HG03064 (cell line): ENCODE data around the gene RESF1.

Experiments
- ATAC-seq: cut with Tn5 transposase; IDR thresholded peaks from one replicate; pipeline ENCODE4 v1.9.1; 2021; ENCODE audit warnings: low read depth; ENCODE audit not compliant: unreplicated experiment

RESF1 gene

DNA sequence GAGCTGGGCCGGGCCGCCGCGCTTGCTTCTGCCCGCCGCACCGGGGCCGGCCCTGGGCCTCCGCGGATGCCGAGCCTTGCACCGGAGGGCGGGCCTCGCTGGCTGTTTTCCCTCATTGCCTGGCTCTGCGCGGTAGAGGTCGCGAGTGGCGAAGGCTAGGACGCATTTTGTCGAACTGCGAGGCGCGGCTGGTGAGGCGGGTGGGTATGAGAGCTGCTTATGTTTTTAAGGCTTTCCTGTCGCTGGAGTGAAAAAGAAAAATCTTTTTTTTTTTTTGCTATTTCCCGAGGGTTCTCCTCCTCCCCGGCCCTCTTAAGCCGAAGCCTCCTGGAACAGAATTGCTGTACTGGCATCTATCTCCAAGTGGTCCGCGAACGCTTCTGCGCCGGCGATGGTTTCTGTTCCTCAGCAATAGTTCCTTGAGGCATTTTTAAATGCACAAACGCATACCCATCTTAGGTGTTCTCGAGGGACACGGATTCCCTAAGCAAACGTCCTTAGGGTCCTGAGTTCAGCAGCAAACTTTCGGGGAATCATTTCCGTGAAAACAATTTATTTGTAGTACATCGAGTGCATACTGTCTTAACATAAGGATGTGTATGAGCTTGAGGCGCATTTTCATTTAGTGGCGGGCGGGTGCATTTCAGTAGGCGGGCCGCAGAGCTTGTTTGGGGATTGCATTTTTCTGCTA lies 631 bp downstream of the RESF1 start:
- peak; percentile 43 for ATAC-seq

DNA sequence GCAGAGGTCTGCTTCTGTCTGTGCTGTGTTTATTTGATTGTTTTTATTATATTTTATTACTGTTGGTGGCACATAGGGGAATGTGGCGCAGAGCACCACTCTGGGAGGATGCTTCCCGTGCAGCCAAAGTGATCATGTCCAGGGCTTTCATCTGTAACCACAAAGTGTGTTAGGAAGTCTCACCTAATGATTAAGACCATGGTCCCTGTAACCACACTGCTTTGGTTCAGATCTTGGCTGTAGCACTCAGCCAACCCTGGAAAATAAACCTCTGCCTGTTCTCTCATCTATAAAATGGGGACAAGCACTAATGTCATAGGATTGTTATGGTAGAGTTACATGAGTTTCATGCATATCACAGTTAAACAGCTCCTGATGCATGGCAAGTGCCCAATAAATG lies 1.9 kb downstream of the RESF1 start:
- no peak for ATAC-seq

DNA sequence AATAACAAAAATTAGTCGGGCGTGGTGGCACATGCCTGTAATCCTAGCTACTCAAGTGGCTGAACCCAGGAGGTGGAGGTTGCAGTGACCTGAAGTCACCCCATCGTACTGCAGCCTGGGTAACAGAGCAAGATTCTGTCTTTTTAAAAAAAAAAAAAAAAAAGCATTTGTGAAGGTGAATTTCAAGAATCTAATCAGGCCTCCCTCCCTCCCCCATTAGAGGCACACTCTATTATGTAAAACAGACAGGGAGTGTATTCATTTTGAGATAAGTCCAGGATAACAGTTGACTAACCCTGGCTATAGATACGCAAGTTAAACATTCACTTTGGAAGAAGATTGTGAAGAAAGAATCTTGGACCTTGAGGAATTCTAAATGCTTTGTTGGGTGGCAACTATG lies 2.9 kb downstream of the RESF1 start:
- ATAC-seq: no peak

DNA sequence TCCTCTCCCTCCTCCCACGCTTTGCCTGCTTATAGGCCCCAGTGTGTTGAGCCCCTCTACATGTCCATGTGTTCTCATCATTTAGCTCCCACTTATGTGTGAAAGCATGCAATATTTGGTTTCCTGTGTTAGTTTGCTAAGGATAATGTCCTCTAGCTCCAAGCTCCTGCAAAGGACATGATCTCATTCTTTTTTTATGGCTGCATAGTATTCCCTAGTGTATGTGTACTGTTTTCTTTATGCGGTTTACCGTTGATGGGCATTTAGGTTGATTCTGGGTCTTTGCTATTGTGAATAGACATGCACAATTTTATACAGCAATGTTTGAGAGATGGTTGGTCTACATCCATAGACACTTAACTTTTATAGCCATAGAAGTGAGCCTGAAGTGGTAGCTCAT lies 5.1 kb downstream of the RESF1 start:
- no peak for ATAC-seq

DNA sequence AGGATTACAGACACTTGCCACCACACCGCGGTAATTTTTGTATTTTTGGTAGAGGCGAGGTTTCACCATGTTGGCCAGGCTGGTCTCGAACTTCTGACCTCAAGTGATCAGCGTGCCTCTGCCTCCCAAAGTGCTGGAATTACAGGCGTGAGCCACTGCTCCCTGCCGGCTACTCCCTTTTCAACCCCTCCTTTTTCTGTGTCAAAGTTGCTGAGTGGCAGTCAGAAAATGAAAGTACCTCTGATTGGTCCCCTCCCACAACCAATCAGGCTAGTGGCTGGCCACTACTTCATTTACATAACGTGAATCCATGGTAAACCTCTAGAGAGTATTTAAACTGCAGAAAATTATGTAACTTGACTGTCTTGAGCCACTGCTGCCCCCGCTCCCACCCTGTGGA lies 5.9 kb downstream of the RESF1 start:
- ATAC-seq: no peak

DNA sequence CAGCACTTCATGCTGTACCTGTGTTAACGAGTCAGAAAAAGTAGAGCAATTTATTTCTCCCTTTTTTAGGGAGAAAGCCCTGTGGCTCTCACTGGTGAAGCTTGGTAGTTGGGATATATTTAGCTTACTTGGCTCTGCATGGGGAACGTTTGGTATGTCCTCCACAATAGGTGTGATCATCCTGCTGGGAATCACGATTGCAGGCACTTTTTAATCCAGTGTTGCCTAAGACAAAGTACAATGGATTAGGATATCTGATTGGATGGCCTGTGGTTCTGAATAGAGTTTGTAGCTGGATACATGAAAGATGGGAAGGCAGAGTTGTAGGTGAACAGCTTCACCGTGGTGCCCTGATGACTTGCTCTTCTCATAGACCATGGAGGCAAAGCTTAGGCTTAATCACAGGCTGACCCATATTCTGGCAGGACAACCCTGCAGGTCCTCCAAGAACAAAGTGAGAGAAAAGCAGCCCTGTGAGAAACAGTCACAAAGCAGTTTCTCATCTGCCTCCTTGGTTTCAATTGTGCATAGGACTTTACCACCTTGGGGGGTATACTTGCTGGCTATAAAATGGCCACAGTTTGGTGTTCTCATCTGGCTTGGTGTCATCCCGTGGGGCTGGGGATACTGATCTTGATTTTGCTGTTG lies 7.5 kb downstream of the RESF1 start:
- no peak for ATAC-seq

DNA sequence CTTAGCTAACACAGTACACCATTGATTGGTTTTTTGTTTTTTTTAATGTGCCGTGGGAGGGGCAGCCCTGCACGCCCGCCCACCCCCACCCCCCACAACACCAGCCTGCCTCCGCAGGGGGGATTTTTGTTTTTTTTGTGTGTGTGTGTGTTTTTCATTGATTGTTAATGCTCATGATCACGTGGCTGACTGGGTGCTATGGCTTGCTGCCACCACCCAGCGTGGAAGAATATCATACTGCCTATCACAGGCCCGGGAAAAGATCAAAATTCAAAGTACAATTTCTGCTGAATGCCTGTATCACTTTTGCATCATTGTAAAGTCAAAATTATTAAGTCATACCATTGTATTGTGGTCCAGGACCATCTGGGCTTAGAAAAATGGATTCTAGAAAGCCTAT lies 8.3 kb downstream of the RESF1 start:
- no peak for ATAC-seq

DNA sequence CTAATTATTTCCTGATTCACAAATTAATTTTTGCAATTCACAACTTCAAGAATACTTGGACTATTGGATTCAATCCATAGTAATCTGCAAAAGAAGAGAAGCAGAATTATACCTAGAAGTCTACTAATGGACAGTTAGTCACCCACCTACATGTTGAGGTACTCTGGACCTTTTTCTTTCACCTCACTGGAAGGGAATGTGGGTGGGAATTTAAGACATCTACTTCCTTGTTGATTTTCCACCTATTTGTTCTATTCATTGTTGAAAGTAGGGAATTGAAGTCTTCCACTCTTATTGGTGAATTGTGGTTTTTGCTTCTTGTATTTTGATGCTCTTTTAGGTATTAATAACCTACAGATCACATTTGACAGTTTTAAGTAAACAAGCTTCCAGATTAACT lies 11.0 kb downstream of the RESF1 start:
- ATAC-seq: no peak

DNA sequence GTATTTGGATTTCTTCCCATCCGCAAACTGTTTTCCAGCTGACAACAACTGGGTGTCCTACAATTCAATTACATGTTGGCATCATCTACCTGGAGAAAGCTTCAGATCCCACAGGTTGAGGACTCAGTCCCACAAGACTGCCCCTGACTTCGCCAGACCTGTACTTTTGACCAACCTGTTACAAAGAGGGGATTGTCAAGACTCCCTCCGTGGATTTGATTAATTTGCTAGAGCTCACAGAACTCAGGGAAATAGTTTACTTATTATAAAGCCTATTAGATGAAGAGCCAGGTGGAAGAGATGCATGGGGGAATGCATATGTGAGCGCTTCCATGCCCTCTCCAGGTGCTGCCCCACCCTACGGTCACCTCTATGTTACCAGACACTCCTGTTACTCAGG lies 14.6 kb downstream of the RESF1 start:
- no peak for ATAC-seq

DNA sequence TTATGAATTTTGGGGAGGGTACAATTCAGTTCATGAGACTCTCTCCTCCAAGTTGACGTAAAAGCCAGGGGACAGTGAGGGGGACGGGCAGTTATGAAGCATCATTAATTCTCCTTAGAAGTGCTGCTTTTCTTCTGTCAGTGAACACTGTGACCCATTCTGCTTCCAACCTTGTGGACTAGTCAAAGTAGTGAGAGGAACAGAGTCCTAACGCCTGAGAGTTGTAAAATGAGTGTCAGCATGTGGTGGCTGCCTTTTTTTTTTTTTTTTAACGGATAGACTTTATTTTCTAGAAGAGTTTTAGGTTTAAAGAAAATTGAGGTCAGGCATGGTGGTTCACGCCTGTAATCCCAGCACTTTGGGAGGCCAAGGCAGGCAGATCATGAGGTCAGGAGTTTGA lies 15.5 kb downstream of the RESF1 start:
- no peak for ATAC-seq

DNA sequence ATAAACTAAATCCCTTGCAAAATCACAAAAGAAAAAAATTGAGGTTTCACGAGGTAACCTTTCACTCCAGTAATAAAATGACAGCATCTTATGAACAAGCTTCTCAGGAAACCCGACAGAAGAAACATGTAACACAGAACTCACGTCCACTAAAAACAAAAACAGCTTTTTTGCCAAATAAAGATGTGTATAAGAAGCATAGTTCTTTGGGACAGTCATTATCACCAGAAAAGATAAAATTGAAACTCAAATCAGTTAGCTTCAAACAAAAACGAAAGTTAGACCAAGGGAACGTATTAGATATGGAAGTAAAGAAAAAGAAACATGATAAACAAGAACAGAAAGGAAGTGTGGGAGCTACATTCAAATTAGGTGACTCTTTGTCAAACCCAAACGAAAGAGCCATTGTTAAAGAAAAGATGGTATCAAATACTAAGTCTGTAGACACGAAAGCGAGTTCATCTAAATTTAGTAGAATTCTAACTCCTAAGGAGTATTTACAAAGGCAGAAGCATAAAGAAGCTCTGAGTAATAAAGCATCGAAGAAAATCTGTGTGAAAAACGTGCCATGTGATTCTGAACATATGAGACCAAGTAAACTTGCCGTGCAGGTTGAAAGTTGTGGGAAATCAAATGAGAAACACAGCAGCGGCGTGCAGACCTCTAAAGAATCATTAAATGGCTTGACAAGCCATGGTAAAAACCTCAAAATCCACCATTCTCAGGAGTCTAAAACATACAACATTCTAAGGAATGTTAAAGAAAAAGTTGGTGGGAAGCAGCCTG lies 25.8 kb downstream of the RESF1 start:
- ATAC-seq: no peak

DNA sequence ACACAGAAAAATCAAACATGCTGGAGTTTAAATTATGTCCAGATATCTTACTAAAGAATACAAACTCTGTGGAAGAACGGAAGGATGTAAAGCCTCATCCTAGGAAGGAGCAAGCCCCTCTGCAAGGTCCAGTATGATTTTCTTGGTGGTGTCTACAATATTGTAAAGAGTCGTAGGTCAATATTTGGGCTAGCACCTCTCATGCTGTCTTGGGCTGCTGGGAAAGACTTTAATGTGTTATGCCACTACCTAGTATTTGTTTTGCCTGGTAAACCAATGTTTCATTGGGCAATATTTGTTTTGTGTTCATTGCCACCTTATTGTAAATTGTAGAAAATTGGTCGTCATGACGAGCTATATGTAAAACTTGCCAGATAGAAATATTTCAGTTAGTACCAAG lies 26.6 kb downstream of the RESF1 start:
- no peak for ATAC-seq

DNA sequence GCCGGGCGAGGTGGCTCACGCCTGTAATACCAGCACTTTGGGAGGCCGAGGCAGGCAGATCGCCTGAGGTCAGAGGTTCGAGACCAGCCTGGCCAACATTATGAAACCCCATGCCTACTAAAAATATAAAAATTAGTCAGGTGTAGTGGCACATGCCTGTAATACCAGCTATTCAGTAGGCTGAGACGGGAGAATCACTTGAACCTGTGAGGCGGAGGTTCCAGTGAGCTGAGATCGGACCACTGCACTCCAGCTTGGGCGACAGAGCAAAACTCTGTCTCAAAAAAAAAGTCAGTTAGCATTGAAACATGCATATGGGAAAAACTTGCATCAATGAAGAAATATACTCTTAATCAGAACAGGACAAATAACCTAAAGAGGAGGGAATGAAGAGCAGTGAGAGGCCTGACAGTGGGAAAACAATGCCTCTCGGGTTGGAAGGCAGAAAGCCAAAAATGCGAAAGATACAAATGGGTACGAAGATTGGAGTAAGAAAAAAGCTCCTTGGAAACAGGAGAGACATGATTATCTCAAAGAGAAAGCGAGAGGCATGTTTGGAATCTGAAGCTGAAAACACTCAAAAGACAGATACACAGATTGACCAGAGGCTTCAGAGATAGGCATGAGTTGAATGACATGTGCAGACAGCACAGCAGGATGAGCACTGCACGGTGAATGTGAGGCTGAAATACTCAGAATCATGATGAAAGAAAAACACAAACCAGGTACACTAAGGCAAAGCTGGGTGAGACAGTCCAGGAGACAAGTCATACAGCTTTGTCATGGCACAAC lies 30.6 kb downstream of the RESF1 start:
- ATAC-seq: no peak

DNA sequence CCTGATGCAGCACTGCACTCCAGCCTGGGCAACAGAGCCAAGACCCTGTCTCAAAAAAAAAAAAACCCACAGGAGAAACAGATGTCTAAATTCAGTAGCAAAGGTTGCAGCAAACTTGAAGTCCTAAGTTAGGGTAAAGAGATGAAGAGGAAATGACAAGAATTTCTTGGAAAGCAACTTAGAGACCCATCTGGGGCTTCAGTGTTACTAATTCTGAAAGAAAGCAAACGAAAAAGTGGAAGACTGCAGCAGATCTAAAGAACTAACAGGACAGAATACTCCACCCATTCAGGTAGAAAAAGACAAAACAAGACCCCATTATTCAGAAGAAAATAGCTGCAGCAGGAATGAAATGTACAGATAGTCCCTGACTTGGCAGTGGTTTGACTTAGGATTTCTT lies 31.9 kb downstream of the RESF1 start:
- ATAC-seq: no peak

DNA sequence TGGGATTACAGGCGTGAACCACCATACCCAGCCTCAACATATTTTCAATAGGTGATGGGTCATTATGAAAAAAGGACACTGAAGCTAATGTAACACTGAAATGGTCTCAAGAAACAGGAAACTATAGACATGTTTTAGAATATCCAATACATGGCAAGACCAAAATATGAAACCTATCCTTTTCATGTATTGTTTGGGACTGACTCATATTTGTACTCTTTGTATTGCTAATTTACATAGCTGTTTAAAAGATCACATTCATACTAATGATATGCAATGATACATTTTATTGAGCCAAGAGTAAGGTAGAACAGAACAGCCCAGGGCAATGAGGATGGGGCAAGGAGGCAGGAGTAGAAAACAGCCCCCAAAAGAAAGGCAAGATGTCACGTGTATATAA lies 32.6 kb downstream of the RESF1 start:
- no peak for ATAC-seq

DNA sequence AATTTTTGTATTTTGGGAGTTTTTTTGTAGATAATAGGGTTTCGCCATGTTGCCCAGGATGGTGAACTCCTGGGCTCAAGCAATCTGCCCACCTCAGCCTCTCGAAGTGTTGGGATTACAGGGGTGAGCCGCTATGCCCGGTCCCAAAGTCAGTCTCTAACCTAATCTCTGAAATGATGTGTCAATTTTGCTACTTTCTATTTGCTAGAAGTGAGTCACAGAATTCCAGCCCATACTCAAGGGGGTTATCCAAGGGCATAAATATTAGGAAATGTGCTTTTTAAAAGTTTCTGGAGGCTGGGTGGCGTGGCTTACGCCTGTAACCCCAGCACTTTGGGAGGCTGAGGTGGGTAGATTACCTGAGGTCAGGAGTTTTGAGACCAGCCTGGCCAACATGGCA lies 40.5 kb downstream of the RESF1 start:
- no peak for ATAC-seq

DNA sequence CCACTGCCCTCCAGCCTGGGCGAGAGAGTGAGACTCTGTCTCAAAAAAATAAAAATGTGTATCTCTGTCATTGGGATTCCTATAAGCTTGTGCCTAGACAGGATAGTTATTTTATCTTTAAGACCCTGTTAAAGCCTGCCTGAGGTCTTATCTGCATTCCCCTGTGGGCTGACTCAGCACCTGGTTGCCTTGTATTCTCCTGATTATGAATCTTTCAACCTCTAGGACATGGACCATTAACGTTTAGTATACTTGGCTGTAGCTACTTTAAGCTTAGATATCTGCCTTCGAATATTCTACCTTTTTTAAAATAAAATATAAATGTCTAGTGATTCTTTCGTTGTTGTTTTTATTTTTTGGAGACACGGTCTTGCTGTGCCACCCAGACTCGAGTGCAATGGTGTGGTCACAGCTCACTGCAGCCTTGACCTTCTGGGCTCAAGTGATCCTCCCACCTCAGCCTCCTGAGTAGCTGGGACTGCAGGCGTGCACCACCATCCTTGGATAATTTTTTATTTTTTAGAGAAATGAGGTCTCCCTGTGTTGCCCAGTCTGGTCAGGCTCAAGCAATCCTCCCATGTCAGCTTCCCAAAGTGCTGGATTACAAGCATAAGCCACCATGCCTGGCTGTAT lies 41.3 kb downstream of the RESF1 start:
- no peak for ATAC-seq

DNA sequence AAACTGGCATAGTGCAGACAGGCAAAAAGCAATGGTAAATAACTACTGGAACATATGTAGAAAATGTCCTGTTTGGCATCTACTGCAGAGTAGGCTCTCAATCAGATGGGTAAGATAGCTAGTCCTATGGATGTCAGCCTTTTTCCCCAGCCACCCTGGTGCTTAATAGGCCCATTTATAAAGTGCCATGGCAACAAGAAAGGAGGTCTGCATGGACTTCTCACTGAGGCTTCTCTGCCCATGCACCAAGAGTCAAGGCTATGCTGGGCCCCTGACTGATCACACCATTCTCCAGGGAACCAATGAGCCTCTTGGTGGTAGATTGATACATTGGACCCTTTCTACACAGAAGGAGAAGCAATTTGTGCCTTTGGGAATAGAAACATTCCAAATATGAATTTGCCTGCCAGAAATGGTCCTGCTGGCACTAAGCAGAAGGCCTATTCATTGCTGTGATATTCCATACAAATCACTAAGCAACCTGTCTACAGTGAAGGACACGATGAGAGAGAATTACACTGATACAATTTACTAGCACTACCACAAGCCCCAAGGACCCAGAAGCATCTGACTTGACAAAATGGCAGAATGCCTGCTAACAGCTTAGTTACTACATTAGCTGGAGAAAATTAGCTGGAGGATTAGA lies 43.8 kb downstream of the RESF1 start:
- ATAC-seq: no peak

DNA sequence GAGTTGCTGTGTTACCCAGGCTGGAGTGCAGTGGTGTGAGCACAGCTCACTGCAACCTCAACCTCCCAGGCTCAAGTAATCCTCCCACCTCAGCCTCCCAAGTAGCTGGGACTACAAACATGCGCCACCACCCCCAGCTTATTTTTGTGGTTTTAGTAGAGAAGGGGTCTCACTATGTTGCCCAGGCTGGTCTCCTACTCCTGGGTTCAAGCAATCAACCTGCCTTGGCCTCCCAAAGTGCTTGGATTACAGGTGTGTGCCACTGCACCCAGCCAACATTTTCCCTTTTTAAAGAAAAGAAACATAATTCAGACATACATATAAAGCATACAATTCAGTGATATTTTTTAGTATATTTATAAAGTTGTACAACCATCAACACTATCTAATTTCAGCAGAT lies 44.4 kb downstream of the RESF1 start:
- no peak for ATAC-seq

DNA sequence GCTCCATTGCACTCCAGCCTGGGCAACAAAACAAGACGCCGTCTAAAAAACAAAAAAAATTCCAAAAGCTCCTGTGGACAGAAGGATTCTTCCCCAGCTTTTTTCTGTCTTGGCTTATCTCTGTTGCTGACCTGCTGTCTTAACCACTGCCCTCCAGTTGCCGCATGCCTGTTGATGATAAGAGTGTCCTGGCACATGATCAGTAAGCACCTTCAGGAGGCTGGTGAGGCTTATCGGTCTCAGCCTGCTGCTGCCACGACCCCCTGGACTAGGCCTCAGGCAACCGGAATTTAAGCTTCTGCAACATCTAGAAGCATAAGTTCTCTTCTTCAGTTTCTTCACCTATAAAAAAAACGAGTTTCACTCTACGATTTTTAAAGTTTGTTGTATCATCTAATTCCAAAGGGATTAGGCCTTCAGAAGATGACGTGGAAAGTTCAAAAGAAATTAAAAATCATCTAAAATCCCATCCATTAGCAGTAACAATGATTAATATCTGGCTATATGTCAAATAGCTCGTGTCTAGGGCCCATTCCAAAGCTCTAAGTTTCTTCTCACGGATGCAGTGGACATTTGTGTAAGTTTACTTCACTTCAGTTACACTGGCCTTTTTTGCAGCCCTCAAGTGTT lies 46.4 kb downstream of the RESF1 start:
- ATAC-seq: no peak
